ENCODE results near the gene PSD2.

PSD2 gene

GRCh38 chr5:139764886-139765408 is 30.7 kb upstream of the PSD2 start:
- no peak for DNase-seq (ENCODE audit: low read depth in 2 of 2)
- H3K4me3 ChIP-seq (replicated peaks in 1 of 2; ENCODE audit: low read depth in 2 of 2, low read length in 2 of 2) = no peak overlapping the region
- TF ChIP-seq CTCF (IDR thresholded peaks at IDR 0.05; ENCODE audit: low read depth, low read length) = no peak

GRCh38 chr5:139765409-139766217 is 30.0 kb upstream of the PSD2 start:
- peak; percentile 79 to 82 for DNase-seq (ENCODE audit: low read depth in 2 of 2)
- peak overlapping the region; percentile 61 to 72 for H3K4me3 ChIP-seq (replicated peaks in 1 of 2; ENCODE audit: low read depth in 2 of 2, low read length in 2 of 2)
- TF ChIP-seq CTCF (IDR thresholded peaks at IDR 0.05; ENCODE audit: low read depth, low read length) = peak; percentile 84

GRCh38 chr5:139767960-139768359 is 27.6 kb upstream of the PSD2 start:
- DNase-seq (ENCODE audit: low read depth in 2 of 2) = no peak
- no peak for TF ChIP-seq CTCF (IDR thresholded peaks at IDR 0.05; ENCODE audit: low read depth, low read length)
- H3K4me3 ChIP-seq (replicated peaks in 1 of 2; ENCODE audit: low read depth in 2 of 2, low read length in 2 of 2) = no peak overlapping the region

GRCh38 chr5:139768807-139769465 is 26.7 kb upstream of the PSD2 start:
- H3K4me3 ChIP-seq (replicated peaks in 1 of 2; ENCODE audit: low read depth in 2 of 2, low read length in 2 of 2) = no peak overlapping the region
- DNase-seq (ENCODE audit: low read depth in 2 of 2) = no peak
- no peak for TF ChIP-seq CTCF (IDR thresholded peaks at IDR 0.05; ENCODE audit: low read depth, low read length)

GRCh38 chr5:139769477-139769876 is 26.1 kb upstream of the PSD2 start:
- no peak overlapping the region for H3K4me3 ChIP-seq (replicated peaks in 1 of 2; ENCODE audit: low read depth in 2 of 2, low read length in 2 of 2)
- no peak for DNase-seq (ENCODE audit: low read depth in 2 of 2)
- no peak for TF ChIP-seq CTCF (IDR thresholded peaks at IDR 0.05; ENCODE audit: low read depth, low read length)

GRCh38 chr5:139770722-139771121 is 24.9 kb upstream of the PSD2 start:
- TF ChIP-seq CTCF (IDR thresholded peaks at IDR 0.05; ENCODE audit: low read depth, low read length) = no peak
- DNase-seq (ENCODE audit: low read depth in 2 of 2) = no peak
- no peak overlapping the region for H3K4me3 ChIP-seq (replicated peaks in 1 of 2; ENCODE audit: low read depth in 2 of 2, low read length in 2 of 2)
